Measurements from ENCODE around the gene FBN1. TPM values are rescaled to one million over a fixed set of nuclear protein-coding genes. Genes with fewer than 3 reads are reported as not detected.

Gene FBN1
- total and polyA plus RNA-seq, 2 of the 13 experiments (the other 11 are each of a cell fraction or from before 2014, with no cell fraction given), result 1.5 to 3.0 TPM

DNA sequence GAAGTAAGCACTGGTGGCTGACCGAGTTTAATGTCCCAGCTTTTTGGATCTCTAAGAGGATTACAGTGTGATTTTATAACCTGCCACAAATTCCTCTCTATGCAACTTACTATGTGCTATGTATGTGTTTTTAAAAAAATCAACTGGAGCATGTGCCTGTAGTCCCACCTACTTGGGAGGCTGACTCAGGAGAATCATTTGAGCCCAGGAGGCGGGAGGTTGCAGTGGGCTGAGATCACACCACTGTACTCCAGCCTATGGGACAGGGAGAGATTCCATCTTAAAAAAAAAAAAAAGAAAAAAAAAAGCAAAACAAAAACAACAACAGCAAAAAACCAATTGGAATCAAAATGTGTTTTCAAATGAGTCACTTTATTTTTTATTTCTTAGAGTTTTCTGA is 284.7 kb downstream of the FBN1 start:
- no peak overlapping the region for H2AFZ ChIP-seq (ENCODE audit: low read length)
- no peak for ATAC-seq
- no peak for TF ChIP-seq EP300 (IDR thresholded peaks at IDR 0.05; ENCODE audit: low read depth in 2 of 2, low read length in 2 of 2)
- no peak for TF ChIP-seq EP300 (CRISPR knock-in tag; IDR thresholded peaks at IDR 0.05; ENCODE audit: borderline replicate concordance)
- no peak for TF ChIP-seq ZBTB3 (CRISPR knock-in tag; IDR thresholded peaks at IDR 0.05; ENCODE audit: borderline replicate concordance, low read depth)
- no peak for TF ChIP-seq ZBTB7B (CRISPR knock-in tag; IDR thresholded peaks at IDR 0.05)
- TF ChIP-seq TBL1XR1 (IDR thresholded peaks at IDR 0.05; ENCODE audit: borderline replicate concordance, low read length, partially characterized antibody), result no peak
- no peak for TF ChIP-seq DZIP1 (CRISPR knock-in tag; IDR thresholded peaks at IDR 0.05)
- no peak for TF ChIP-seq MLXIP (CRISPR knock-in tag; IDR thresholded peaks at IDR 0.05; ENCODE audit: borderline replicate concordance)
- no peak for TF ChIP-seq ZNF850 (CRISPR knock-in tag; conservative IDR thresholded peaks at IDR 0.05)
- no peak for TF ChIP-seq SMAD9 (CRISPR knock-in tag; IDR thresholded peaks at IDR 0.05)
- TF ChIP-seq, protein P1, sequence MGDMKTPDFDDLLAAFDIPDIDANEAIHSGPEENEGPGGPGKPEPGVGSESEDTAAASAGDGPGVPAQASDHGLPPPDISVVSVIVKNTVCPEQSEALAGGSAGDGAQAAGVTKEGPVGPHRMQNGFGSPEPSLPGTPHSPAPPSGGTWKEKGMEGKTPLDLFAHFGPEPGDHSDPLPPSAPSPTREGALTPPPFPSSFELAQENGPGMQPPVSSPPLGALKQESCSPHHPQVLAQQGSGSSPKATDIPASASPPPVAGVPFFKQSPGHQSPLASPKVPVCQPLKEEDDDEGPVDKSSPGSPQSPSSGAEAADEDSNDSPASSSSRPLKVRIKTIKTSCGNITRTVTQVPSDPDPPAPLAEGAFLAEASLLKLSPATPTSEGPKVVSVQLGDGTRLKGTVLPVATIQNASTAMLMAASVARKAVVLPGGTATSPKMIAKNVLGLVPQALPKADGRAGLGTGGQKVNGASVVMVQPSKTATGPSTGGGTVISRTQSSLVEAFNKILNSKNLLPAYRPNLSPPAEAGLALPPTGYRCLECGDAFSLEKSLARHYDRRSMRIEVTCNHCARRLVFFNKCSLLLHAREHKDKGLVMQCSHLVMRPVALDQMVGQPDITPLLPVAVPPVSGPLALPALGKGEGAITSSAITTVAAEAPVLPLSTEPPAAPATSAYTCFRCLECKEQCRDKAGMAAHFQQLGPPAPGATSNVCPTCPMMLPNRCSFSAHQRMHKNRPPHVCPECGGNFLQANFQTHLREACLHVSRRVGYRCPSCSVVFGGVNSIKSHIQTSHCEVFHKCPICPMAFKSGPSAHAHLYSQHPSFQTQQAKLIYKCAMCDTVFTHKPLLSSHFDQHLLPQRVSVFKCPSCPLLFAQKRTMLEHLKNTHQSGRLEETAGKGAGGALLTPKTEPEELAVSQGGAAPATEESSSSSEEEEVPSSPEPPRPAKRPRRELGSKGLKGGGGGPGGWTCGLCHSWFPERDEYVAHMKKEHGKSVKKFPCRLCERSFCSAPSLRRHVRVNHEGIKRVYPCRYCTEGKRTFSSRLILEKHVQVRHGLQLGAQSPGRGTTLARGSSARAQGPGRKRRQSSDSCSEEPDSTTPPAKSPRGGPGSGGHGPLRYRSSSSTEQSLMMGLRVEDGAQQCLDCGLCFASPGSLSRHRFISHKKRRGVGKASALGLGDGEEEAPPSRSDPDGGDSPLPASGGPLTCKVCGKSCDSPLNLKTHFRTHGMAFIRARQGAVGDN (CRISPR knock-in tag; IDR thresholded peaks at IDR 0.05), result no peak
- TF ChIP-seq MXI1 (IDR thresholded peaks at IDR 0.05; ENCODE audit: borderline replicate concordance, low read depth, low read length), result no peak
- no peak for TF ChIP-seq MEIS1 (CRISPR knock-in tag; IDR thresholded peaks at IDR 0.05; ENCODE audit: borderline replicate concordance)
- no peak for TF ChIP-seq THYN1 (CRISPR knock-in tag; IDR thresholded peaks at IDR 0.05; ENCODE audit: borderline replicate concordance, low read depth)
- TF ChIP-seq FOXJ3 (CRISPR knock-in tag; IDR thresholded peaks at IDR 0.05; ENCODE audit: borderline replicate concordance), result no peak

More for the DNA sequence above, 284.7 kb downstream of the FBN1 start:
- Histone ChIP-seq H3K9me3 (ENCODE audit: low read length) (no peaks in the 10 kb centered on the region), H3K36me3 (replicated peaks in 1 of 2; ENCODE audit: control insufficient read depth in 1 of 2, insufficient read depth in 2 of 2, low read length in 2 of 2) (no peaks in the 10 kb centered on the region), H3K9ac (ENCODE audit: insufficient read depth, low read depth, low read length) (no peak overlapping the region), H3K27me3 (ENCODE audit: control insufficient read depth in 1 of 2, insufficient read depth in 2 of 2, low read length in 2 of 2) (no peaks in the 10 kb centered on the region), H4K20me1 (ENCODE audit: insufficient read depth, low read length) (no peaks in the 10 kb centered on the region), H3K27ac (ENCODE audit: extremely low read length, insufficient read depth, low read length) (no peak overlapping the region), H3K4me2 (ENCODE audit: low read depth, low read length) (no peak overlapping the region), H3K79me2 (ENCODE audit: insufficient read depth, low read length) (no peaks in the 10 kb centered on the region), H3K4me3 (replicated peaks in 1 of 3; ENCODE audit: insufficient read depth in 1 of 3, low read depth in 2 of 3, low read length in 3 of 3) (no peak overlapping the region), H3K4me1 (ENCODE audit: insufficient read depth, low read length) (peaks cover 2% of the 10 kb centered on the region; the same call in 1 of the 2 replicates)
- FAIRE-seq, result no peak
- no peak for DNase-seq (ENCODE audit: low spot score)
- POLR2A ChIA-PET, result no interaction called here
- intact Hi-C loops (cut with micrococcal nuclease; ENCODE audit: unreplicated experiment), result no loop called here
- BruUV-seq (replicated peaks), result no TSS peak
- WGBS (ENCODE audit: low lambda C conversion rate), result 18% methylated on average over 2 of the region's 2 CpGs
- in situ Hi-C loops (cut with HindIII; ENCODE audit: extremely low pct_ligation_motif_present, low pct_unique_long_range_greater_than_20kb), result loop anchor here (25.0 kb wide), 1 partner anchor 476 kb away; no protein-coding TSS in a partner anchor
- CTCF ChIA-PET (ENCODE audit: low intra/inter-chr PET ratio, low total read pairs), result no interaction called here
